ENCODE results near the gene ZPR1. TPM values are rescaled to one million over a fixed set of nuclear protein-coding genes. Genes with fewer than 3 reads are reported as not detected.

The ZPR1 gene
- total RNA-seq, 4 donors from 2014 or later: 13.1 to 20.9 (median 16.4) TPM

DNA sequence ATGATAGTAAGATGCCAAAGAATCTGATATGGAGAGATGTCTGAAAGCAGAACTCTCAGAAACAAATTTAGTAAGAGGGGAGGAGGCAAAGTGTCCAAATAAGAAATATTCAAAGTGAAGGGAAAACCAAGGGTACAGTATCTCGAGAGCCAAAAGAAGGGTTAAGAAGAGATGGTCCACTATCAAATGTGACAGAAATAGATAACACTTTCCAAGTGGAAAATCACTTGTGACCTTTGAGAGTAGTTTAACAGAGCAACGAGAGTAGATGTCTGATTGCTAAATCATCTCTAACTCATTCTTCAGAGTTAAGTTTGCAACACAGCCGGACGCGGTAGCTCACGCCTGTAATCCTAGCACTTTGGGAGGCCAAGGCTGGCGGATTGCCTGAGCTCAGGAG, 10.8 kb downstream of the ZPR1 start:
- peaks cover under 1 to 11% (median 6%) of the 10 kb centered on the region in 4 donors for H3K4me1 ChIP-seq
- H3K27ac ChIP-seq: no peak overlapping the region
- no peak for DNase-seq
- in situ Hi-C loops (cut with MboI; ENCODE audit: low pct_ligation_motif_present in 1 of 4, low pct_unique_long_range_greater_than_20kb in 1 of 4, low sequenced_read_pairs in 3 of 4) (loop anchor here in 2 of 4 donors (25.0 kb wide), 1 partner anchor 335 kb away; no protein-coding TSS in a partner anchor), intact Hi-C loops (cut with DNase I; ENCODE audit: low total_unique reads) (no loop called here)
- peaks cover 0 to 38% (median 18%) of the 10 kb centered on the region in 4 donors for H3K36me3 ChIP-seq
- no peak overlapping the region for H3K4me3 ChIP-seq
- TF ChIP-seq, protein P1, sequence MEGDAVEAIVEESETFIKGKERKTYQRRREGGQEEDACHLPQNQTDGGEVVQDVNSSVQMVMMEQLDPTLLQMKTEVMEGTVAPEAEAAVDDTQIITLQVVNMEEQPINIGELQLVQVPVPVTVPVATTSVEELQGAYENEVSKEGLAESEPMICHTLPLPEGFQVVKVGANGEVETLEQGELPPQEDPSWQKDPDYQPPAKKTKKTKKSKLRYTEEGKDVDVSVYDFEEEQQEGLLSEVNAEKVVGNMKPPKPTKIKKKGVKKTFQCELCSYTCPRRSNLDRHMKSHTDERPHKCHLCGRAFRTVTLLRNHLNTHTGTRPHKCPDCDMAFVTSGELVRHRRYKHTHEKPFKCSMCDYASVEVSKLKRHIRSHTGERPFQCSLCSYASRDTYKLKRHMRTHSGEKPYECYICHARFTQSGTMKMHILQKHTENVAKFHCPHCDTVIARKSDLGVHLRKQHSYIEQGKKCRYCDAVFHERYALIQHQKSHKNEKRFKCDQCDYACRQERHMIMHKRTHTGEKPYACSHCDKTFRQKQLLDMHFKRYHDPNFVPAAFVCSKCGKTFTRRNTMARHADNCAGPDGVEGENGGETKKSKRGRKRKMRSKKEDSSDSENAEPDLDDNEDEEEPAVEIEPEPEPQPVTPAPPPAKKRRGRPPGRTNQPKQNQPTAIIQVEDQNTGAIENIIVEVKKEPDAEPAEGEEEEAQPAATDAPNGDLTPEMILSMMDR (IDR thresholded peaks at IDR 0.05): no peak
- TF ChIP-seq POLR2A (IDR thresholded peaks at IDR 0.05) (no peak), EP300 (IDR thresholded peaks at IDR 0.05; ENCODE audit: low read depth) (no peak), POLR2AphosphoS5 (IDR thresholded peaks at IDR 0.05) (no peak)
- no peaks in the 10 kb centered on the region for H3K9me3 ChIP-seq
- no peaks in the 10 kb centered on the region for H3K27me3 ChIP-seq
- 59 to 81% methylated on average over 4 to 7 of the region's 7 CpGs for WGBS, 2 donors (ENCODE audit: low coverage in 1 of 2)

DNA sequence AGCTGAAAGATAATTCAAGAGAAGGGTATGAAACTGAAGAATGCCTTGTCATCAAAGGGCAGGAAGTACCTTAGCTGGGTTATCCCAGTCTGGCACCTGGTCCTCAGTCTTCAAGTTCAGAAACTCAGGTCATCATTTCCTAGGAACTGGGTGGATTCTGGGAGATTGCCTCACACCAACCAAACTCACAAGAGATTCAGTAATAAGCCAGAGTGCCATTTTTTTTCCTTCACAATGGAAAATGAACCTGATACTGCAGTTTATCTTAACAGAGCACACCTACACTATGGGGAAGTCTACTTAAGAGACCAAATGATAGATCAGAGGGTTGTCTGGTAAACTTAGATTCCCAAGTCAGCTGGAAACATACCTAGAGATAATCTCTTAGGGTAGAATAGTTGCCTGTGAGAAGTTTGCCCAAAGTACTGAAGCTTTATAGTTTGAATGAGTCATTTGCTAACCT, 11.3 kb downstream of the ZPR1 start:
- Histone ChIP-seq H3K9me3 (no peaks in the 10 kb centered on the region), H3K36me3 (peaks cover 0 to 34% (median 18%) of the 10 kb centered on the region in 4 donors), H3K4me3 (no peak overlapping the region), H3K4me1 (peaks cover 5 to 16% (median 11%) of the 10 kb centered on the region in 4 donors), H3K27me3 (no peaks in the 10 kb centered on the region), H3K27ac (no peak overlapping the region)
- no peak for DNase-seq
- in situ Hi-C loops (cut with MboI; ENCODE audit: low pct_ligation_motif_present in 1 of 4, low pct_unique_long_range_greater_than_20kb in 1 of 4, low sequenced_read_pairs in 3 of 4): loop anchor here in 2 of 4 donors (25.0 kb wide), 1 partner anchor 336 kb away; no protein-coding TSS in a partner anchor
- intact Hi-C loops (cut with DNase I; ENCODE audit: low total_unique reads): no loop called here
- TF ChIP-seq POLR2A (IDR thresholded peaks at IDR 0.05) (no peak), POLR2AphosphoS5 (IDR thresholded peaks at IDR 0.05) (no peak), EP300 (IDR thresholded peaks at IDR 0.05; ENCODE audit: low read depth) (no peak)
- TF ChIP-seq, protein P1 (IDR thresholded peaks at IDR 0.05): no peak

DNA sequence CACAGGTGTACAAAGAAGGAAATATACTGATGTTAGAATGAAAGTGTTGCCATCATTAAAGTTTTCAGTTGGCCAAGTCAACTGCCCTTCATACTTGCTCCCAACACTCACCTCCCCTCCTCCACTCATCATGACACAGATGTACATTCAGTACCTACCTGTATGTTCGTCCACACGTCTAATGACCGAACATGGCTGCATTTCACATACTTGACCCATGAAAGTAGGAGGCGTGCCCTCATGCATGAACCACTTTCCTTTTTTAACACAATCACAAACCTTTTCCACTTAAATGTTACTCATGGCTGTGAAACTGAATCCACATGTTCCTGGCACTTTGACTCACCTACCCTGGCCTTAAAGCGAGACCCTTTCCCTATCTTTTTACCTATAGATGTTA, 11.8 kb downstream of the ZPR1 start:
- peaks cover 0 to 32% (median 15%) of the 10 kb centered on the region in 4 donors for H3K36me3 ChIP-seq
- TF ChIP-seq POLR2A (IDR thresholded peaks at IDR 0.05) (no peak), EP300 (IDR thresholded peaks at IDR 0.05; ENCODE audit: low read depth) (no peak), POLR2AphosphoS5 (IDR thresholded peaks at IDR 0.05) (no peak)
- TF ChIP-seq, protein P1 (IDR thresholded peaks at IDR 0.05): no peak
- H3K27me3 ChIP-seq: no peaks in the 10 kb centered on the region
- in situ Hi-C loops (cut with MboI; ENCODE audit: low pct_ligation_motif_present in 1 of 4, low pct_unique_long_range_greater_than_20kb in 1 of 4, low sequenced_read_pairs in 3 of 4): loop anchor here in 2 of 4 donors (25.0 kb wide), 1 partner anchor 336 kb away; no protein-coding TSS in a partner anchor
- no peak for DNase-seq
- intact Hi-C loops (cut with DNase I; ENCODE audit: low total_unique reads): no loop called here
- no peak overlapping the region for H3K4me3 ChIP-seq
- 84 to 94% methylated on average over 2 to 5 of the region's 5 CpGs for WGBS, 2 donors (ENCODE audit: low coverage in 1 of 2)
- H3K4me1 ChIP-seq: peaks cover 11 to 22% (median 16%) of the 10 kb centered on the region in 4 donors
- no peaks in the 10 kb centered on the region for H3K9me3 ChIP-seq
- H3K27ac ChIP-seq: no peak overlapping the region

DNA sequence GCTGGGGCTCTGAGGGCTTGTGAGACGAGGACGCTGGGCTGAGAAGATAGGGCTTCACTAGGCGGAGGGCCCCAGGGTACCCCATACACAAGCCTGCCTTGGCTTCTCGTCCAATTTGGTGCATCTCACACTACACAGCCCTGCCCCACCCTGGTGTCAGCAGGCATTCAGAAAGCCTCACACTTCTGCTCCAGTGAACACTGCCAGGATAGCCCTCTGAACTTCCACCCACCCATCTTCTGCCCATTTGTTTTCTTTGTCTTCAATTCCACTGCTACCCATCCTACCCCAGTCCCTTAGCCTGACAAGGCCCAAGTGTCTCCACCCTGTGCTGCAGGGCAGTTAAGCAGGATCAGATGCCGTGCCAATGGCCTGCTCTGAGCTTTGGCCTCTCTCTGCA, 13.2 kb downstream of the ZPR1 start:
- peaks cover 13 to 25% (median 20%) of the 10 kb centered on the region in 4 donors for H3K4me1 ChIP-seq
- TF ChIP-seq, protein P1 (IDR thresholded peaks at IDR 0.05): no peak
- no peak for TF ChIP-seq POLR2AphosphoS5 (IDR thresholded peaks at IDR 0.05)
- in situ Hi-C loops (cut with MboI; ENCODE audit: low pct_ligation_motif_present in 1 of 4, low pct_unique_long_range_greater_than_20kb in 1 of 4, low sequenced_read_pairs in 3 of 4) (loop anchor here in 2 of 4 donors (25.0 kb wide), 1 partner anchor 338 kb away; no protein-coding TSS in a partner anchor), intact Hi-C loops (cut with DNase I; ENCODE audit: low total_unique reads) (no loop called here)
- no peaks in the 10 kb centered on the region for H3K9me3 ChIP-seq
- peaks cover 0 to 22% (median 9%) of the 10 kb centered on the region in 4 donors for H3K36me3 ChIP-seq
- DNase-seq: no peak
- WGBS, 2 donors (ENCODE audit: low coverage in 1 of 2): 82 to 93% methylated on average over 4 to 5 of the region's 5 CpGs
- H3K4me3 ChIP-seq: no peak overlapping the region
- H3K27ac ChIP-seq: no peak overlapping the region
- no peaks in the 10 kb centered on the region for H3K27me3 ChIP-seq

Measured in transverse colon (tissue), 4 donors.